GM18499 (cell line): ENCODE results near the gene HLA-DRA.
A peak's percentile ranks its signal among the peaks of the same experiment; 100 is the strongest.
"Not testable (repeated sequence)": the region's sequence is repeated elsewhere in the genome, so short reads cannot be mapped to it uniquely, and the experiment has no call there.

Source experiments
- ATAC-seq: cut with Tn5 transposase; IDR thresholded peaks from one replicate; pipeline ENCODE4 v1.9.1; 2021; ENCODE audit warnings: moderate number of reproducible peaks; ENCODE audit not compliant: insufficient read depth, unreplicated experiment

Gene HLA-DRA

DNA sequence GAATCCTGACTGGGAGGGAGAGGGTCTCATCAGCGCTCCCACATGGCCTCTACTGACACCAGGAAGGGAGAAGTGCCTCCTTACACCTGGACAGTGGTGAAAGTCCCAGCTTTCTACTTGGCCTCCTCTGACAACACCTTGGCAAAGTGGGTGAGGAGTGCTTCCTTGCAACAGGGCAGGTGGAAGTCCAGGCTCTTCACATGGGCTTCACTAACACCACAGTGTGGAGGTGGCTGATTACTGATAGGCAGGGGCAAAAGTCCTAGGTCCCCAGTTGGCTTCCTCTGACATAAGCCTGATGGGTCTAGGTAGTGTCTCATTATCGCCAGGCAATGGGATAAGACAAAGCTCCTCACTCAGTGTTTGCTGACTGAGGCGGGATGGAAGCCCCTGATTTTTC is 9.5 kb upstream of the HLA-DRA start:
- ATAC-seq, result no peak

DNA sequence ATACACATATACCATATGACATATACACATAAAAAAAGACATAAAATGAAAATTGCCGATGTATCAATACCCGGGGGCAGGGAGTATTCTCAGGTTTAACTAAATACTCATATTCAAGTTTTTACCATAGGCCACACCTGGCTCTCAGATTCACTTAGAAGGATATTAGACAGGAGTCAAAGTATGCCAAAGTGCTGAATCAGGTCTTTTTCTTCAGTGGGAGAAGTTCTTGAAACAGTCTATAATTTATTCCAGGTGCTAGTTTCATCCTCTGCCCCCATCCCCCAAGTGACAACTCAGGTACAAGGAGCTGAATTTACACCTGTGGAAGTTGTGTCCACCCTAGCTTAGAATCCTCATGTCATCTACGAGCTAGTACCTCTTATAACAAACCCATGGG is 8.5 kb upstream of the HLA-DRA start:
- ATAC-seq, result no peak

DNA sequence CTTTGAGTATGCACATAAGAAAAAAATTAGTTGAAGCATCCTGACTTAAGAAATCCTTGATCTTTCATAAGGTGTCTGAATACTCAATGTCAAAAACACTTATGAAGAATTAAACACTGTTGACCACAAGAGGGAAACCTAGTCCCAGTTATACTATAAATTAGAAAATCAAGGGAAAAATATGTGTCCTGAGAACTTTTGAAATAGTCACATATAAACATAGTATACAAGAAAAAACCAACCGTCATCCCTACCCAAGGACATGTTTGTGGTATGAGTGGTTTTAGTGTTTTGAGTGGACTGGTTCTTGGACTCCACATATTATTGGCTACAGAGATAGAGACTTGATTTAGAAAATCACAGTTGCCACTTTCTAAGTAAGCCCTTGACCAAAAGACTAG is 7.6 kb upstream of the HLA-DRA start:
- ATAC-seq, result no peak

DNA sequence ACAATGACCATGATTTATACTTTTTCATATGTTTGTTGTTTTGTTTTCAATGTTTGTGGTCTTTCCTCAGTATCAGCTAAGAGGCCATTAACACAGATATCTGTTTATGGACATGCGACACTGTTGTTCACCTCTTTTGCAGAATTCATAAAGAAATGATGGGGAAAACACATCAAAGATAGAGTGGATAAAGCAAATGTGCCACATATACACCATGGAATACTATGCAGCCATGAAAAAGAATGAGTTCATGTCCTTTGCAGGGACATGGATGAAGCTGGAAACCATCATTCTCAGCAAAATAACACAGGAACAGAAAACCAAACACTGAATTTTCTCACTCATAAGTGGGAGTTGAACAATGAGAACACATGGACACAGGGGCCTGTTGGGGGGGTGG is 5.7 kb upstream of the HLA-DRA start:
- ATAC-seq, result not testable (repeated sequence)

DNA sequence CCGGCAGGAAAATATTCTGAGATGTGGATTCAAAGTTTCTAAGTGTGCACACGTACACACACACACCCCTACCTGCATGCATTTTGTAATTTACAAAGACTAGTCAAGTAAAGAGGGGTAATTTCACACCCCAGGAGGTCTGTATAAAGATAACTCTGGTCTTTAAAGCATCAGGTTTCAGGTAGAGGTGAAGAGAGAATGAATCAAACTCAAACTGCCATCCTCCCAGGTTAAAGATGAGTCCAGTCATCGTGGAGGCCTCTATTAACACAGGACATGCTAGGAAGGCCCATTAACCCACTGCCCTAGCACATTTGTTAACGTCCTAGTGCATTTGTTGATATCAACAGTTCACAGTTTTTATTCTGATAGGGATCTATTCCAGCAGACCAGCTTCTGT is 3.5 kb upstream of the HLA-DRA start:
- ATAC-seq, result no peak

DNA sequence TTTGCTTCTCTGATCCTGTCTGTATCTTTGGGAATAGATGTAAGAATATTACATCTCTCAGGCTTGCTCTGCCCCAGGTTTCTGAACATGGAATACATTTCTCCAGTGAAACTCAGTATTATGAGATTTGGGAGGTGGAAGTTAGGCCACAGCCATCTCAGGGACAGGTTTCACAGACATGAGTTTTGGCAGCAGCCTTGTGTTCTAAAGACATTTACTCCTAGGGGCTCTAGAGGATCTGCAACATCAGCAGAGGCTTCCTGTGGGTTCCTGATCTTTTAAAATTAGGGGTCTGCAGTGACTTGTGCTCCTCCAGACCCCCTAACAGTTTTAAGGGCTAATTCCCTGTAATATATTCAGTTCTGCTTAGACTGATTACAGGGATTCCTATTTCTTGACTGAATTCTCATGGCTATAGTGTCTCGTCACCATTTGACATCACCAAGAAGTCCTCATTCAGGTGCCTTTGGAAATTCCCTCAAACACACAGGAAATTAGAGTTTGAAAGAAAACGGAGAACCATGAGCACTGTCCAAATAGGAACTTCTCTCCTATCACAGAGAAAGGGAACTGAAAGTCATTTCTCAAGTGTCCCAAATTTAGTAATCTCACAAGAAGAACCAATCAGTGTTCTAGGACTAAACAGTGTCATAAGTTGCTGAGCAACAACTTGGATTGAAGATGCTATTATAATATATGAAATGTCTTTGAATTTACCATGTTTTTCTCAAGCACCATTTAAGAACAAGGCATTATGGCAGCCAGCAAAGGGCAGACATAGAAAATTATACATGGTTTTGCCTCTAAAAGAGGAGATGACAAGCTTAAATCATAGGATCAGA is 2.5 kb upstream of the HLA-DRA start:
- peak; percentile 52 for ATAC-seq

DNA sequence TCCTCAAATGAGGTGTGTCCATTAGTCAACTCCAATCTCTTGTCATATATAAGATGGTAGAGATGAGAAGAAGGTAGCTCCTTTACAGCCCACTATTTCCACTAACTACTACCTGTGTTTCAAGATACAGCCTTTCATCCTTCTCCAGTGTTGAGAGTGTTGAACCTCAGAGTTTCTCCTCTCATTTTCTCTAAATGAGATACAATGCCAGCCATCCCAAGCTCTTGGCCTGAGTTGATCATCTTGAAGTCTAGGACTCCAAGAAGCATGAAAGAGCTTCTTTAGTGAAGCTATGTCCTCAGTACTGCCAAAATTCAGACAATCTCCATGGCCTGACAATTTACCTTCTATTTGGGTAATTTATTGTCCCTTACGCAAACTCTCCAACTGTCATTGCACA is 548 bp upstream of the HLA-DRA start:
- no peak for ATAC-seq

DNA sequence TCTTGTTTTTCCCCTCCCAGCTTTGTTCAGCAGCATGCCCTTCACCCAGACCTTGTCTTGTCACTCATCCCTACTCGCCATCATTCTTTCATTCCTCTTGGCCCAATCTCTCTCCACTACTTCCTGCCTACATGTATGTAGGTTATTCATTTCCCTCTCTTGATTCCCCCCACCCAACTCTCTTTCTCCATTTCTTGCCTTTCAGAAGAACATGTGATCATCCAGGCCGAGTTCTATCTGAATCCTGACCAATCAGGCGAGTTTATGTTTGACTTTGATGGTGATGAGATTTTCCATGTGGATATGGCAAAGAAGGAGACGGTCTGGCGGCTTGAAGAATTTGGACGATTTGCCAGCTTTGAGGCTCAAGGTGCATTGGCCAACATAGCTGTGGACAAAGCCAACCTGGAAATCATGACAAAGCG is 2.6 kb downstream of the HLA-DRA start:
- no peak for ATAC-seq

DNA sequence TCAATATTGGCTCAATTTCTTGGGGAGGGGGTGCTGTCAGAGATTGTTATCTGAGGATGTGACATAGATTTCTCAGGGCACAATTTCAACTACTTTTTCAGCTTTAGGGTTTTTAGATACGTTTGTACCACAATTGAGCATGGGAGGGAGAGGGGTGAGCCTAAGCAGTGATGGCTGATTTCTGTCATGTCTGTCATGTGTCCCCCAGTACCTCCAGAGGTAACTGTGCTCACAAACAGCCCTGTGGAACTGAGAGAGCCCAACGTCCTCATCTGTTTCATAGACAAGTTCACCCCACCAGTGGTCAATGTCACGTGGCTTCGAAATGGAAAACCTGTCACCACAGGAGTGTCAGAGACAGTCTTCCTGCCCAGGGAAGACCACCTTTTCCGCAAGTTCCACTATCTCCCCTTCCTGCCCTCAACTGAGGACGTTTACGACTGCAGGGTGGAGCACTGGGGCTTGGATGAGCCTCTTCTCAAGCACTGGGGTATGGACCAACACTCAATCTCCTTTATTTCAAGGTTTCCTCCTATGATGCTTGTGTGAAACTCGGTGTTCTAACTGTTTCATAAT is 3.4 kb downstream of the HLA-DRA start:
- ATAC-seq, result no peak

DNA sequence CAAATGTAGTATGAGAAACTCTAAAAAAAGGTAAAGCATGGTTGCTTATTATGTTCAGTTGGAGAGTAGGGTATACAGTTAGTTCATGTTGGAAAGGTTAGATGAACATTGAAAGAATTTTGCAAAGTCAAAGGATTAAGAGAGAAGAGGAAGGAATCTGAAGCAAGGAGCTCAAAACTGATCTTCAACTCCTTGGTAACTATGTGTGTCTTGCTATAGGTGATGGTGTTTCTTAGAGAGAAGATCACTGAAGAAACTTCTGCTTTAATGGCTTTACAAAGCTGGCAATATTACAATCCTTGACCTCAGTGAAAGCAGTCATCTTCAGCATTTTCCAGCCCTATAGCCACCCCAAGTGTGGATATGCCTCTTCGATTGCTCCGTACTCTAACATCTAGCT is 4.7 kb downstream of the HLA-DRA start:
- no peak for ATAC-seq

DNA sequence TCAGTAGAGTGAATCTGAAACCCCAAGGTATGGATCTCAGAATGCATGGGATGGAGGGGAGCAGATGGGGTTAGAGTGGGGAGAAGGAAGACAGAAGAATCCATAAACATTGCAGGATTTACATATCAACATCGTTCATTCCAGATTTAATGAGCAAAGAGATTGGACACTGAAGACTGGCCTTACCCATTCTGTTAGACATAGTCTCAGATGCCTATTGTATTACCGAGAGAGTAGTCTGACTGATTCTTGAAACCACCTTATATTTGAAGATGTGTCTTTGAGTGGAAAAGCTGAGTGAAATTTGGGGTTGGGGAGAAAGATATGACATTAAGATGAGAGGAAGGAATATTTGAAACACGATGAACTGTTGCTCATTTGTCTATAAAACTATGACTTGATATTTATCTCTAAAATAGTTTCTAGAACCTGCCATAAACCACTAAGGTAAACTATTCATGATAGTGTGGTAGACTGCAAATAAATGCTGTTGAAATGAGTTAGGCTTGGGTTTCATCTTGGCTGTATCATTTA is 5.7 kb downstream of the HLA-DRA start:
- ATAC-seq, result no peak

DNA sequence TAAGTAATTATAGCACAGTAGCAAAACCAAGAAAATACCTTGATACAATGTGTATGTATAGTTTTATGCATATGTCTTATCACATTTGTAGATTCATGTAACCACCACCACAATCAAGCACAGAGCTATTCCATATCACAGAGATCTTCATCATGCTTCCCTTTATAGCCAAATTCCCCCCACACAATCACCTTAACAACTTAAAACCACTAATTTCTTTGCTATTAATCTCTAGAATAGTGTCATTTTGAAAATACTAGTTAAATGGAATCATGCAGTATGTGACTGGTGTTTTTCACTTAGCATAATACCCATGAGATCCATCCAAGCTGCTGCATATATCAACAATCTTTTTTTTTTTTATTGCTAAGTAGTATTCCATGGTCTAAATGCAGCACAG is 8.2 kb downstream of the HLA-DRA start:
- no peak for ATAC-seq

DNA sequence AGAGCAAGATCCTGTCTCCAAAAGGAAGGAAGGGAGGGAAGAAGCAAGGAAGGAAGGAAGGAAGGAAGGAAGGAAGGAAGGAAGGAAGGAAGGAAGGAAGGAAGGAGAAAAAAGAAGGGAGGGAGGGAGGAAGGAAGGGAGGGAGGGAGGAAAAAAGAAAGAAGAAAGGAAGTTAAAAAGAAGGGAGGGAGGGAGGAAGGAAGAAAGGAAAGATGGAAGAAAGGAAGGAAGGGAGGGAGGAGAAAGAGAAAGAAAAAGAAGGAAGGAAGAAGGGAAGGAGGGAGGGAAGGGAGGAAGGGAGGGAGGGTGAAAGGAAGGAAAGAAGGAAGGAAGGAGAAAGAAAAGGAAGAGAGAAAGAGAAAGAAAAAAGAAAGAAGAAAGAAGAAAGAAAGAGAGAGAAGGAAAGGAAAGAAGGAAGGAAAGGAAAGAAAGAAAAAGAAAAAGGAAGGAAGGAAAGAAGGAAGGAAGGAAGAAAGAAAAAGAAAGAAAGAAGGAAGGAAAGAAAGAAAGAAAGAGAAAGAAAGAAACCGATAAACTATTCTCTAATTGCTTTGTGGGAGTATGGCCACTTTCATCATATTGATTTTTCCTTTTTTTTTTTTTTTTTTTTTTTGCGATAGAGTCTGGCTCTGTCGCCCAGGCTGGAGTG is 9.5 kb downstream of the HLA-DRA start:
- ATAC-seq, result no peak

DNA sequence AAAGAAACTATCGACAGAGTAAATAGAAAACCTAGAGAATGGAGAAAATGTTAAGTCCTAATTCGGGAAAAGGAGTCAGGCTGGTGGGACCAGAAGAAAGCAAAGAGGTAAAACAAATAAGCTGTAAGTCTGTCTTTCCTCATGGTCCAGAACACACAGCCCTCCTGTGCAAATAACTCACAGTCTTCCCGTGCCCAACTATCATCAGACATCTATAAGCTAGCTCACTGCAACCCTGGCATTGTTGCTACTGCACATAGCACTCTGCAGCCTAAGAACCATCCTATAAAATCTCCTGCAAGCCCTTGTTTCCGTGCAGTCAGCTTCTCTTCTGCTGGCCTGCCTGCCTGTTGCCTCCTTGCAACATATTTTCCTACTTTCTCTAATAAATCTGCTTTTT is 17.4 kb downstream of the HLA-DRA start:
- ATAC-seq, result no peak

DNA sequence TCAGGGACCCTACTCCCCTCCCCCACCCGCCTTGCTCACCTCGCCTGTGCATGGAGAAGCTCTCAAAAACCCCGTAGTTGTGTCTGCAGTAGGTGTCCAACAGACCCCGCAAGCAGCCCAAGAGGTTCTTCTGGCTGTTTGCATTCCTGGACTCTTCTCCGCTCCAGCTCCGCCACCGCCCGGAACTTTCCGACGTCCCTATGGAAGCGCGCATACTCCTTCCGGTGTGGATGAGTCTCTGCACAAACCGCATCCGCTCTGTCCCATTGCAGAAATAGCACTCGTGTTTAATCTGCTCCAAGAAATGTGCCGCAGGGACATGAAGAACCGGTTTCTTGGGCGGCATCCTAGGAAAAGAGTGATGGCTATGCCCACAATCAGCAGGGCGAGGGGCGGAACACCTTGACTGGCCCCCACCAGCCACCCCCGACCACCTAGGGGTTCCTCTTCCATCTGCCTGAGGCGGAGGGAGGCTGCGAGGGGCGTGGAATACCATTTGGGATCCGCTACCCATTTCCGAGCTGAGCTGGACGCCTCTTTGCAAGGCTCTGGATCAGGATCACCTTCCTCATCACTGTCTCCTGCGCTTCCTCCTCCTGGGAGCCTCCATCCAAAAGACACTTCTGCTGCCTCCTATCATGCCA is 20.2 kb downstream of the HLA-DRA start:
- no peak for ATAC-seq

DNA sequence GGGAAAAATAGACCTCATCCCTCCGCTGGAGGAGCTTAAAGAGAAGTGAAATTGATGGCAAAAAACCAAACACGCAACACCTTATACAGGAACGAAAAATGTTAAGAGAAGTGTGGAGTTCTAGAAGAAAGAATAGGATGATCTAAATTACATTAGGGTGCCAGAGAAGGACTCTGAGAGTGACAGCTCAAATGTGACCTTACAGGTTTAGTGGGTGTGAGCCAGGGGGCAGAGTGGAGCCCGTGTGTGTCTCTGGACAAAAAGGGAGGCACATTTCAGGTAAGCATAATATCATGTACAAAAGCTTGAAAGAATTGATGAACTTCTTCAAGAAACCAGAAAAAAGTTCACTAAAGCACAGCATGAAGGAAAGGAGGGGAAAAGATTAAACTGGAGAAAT is 20.8 kb downstream of the HLA-DRA start:
- no peak for ATAC-seq

DNA sequence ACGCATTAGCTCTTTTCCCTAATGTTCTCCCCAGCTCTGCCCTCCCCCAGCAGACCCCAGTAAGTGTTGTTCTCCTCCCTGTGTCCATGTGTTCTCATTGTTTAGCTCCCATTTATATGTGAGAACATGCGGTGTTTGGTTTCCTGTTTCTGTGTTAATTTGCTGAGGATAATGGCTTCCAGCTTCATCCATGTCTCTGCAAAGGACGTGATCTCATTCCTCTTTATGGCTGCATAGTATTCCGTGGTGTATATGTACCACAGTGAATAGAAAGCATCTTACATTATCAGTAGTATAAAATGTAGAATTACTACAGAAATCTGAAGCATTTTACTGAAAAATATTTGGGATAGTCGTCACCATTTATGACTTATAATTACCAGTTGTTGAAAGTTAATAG is 21.8 kb downstream of the HLA-DRA start:
- no peak for ATAC-seq

DNA sequence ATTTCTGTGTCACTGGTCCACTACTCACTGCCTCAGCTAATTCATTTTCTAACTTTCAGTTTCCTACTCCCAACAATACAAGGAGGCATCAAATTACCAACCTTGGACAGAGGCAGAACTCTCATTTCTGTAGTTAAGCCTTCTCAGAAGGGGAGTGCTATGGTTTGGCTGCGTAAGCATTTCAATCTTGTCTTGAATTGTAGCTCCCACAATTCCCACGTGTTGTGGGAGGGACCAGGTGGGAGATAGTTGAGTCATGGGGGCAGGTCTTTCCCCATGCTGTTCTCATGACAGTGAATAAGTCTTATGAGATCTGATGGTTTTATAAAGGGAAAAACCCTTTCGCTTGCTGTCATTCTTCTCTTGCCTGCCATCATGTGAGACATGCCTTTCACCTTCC is 22.9 kb downstream of the HLA-DRA start:
- peak; percentile 58 for ATAC-seq

DNA sequence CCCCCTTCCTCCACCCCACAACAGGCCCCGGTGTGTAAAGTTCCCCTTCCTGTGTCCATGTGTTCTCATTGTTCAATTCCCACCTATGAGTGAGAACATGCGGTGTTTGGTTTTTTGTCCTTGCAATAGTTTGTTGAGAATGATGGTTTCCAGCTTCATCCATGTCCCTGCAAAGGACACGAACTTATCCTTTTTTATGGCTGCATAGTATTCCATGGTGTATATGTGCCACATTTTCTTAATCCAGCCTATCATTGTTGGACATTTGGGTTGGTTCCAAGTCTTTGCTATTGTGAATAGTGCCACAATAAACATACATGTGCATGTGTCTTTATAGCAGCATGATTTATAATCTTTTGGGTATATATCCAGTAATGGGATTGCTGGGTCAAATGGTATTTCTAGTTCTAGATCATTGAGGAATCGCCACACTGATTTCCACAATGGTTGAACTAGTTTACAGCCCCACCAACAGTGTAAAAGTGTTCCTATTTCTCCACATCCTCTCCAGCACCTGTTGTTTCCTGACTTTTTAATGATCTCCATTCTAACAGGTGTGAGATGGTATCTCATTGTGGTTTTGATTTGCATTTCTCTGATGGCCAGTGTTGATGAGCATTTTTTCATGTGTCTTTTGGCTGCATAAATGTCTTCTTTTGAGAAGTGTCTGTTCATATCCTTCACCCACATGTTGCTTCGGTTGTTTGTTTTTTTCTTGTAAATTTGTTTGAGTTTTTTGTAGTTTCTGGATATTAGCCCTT is 28.2 kb downstream of the HLA-DRA start:
- ATAC-seq, result not testable (repeated sequence)

DNA sequence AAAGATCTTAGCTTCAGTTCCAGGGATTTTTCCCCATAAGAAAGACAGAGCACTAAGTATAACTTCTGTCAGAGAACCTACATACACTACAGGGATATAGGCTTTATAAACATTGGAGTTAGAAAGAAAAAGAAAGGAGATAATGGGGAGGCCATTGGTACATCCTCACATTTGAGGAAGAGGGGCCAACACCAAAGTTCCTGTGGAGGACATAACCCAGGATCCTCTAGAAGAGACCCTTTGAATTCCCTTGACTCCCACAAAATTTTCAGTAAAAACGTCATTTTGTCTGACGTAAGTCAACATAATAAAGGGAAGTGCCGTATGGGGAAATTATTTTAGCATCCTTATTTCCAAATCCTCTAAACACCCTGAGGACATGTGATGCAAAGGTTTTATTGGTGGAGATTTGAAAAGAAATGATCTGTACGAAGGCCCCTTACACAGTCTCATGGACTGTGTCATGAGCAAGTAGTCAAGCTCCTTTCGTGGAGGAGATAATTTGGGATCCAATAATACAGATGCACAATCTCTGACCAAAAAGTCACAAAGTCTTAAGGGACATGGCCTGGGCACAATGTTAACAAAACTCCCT is 33.2 kb downstream of the HLA-DRA start:
- ATAC-seq, result no peak
